ENCODE data around the gene PTPRN. TPM values are rescaled to one million over a fixed set of nuclear protein-coding genes. Genes with fewer than 3 reads are reported as not detected.

Gene PTPRN
- total RNA-seq, 1 experiment from 2014 or later: 0.30 TPM

- DNase-seq (ENCODE audit: low spot score): peak; percentile 88
These were observed 63.9 kb downstream of the PTPRN start, which contains the start of the genes GLB1L and STK16 for GRCh38 chr2:219245148-219245898. Gene GLB1L, minus strand, starts transcription at chr2:219245444. Its CDS starts 1,871 bp downstream, at chr2:219243573. Gene STK16, plus strand, starts transcription at chr2:219245479. Its CDS starts 521 bp downstream, at chr2:219246000.

DNA sequence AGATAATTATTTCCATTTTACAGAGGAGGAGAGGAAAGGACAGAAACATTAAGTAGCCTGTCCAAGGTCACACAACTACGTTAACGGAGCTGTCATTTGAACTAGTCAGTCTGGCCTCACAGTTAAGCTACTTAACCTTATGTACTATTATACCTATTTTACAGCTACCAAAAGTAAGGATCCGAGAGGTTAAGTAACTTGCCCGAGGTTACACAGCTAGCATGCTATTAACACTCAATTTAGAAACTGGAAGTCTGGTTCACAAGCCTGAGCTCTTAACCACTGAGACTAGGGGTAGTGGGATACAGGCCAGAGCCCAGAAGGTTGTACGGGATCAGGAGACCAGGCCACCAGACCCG lies 64.4 kb downstream of the PTPRN start:
- Histone ChIP-seq H3K27me3 (replicated peaks; ENCODE audit: insufficient read depth, low read depth, low read length, poor library complexity) (no peaks in the 10 kb centered on the region), H3K4me1 (ENCODE audit: insufficient read depth, low read length, poor library complexity, severe bottlenecking) (peaks cover 17% of the 10 kb centered on the region), H3K9me3 (ENCODE audit: low read depth, low read length, poor library complexity, severe bottlenecking) (no peaks in the 10 kb centered on the region), H3K4me3 (ENCODE audit: low read depth, low read length, poor library complexity, severe bottlenecking) (peak overlapping the region; percentile 85), H3K36me3 (ENCODE audit: insufficient read depth, low read length, poor library complexity, severe bottlenecking) (peaks cover 4% of the 10 kb centered on the region), H3K27ac (ENCODE audit: low read depth, low read length, poor library complexity, severe bottlenecking) (peak overlapping the region; percentile 85)
- TSS peak; percentile 66 for BruUV-seq (replicated peaks)
- POLR2A ChIA-PET (ENCODE audit: low non-redundant PET): no interaction called here
- intact Hi-C loops (cut with micrococcal nuclease; ENCODE audit: unreplicated experiment): no loop called here
- TF ChIP-seq EZH2 (IDR thresholded peaks at IDR 0.05; ENCODE audit: borderline replicate concordance, low read depth, low read length, poor library complexity, severe bottlenecking): no peak
- no peak for TF ChIP-seq CTCF (conservative IDR thresholded peaks at IDR 0.05; ENCODE audit: low read depth, low read length)
- no peak for DNase-seq (ENCODE audit: low spot score)
- CTCF ChIA-PET: interaction anchor here (1.3 kb wide), 1 partner anchor 50 kb away, joined by 4 read pairs; no protein-coding TSS in a partner anchor

More at GRCh38 chr2:219245148-219245898, 63.9 kb downstream of the PTPRN start, which contains the start of the genes GLB1L and STK16:
- Histone ChIP-seq H3K27me3 (replicated peaks; ENCODE audit: insufficient read depth, low read depth, low read length, poor library complexity) (no peaks in the 10 kb centered on the region), H3K4me3 (ENCODE audit: low read depth, low read length, poor library complexity, severe bottlenecking) (peak within 1 kb of the TSS; percentile 85), H3K4me1 (ENCODE audit: insufficient read depth, low read length, poor library complexity, severe bottlenecking) (peaks cover 22% of the 10 kb centered on the region), H3K36me3 (ENCODE audit: insufficient read depth, low read length, poor library complexity, severe bottlenecking) (peaks cover 6% of the 10 kb centered on the region), H3K9me3 (ENCODE audit: low read depth, low read length, poor library complexity, severe bottlenecking) (no peaks in the 10 kb centered on the region), H3K27ac (ENCODE audit: low read depth, low read length, poor library complexity, severe bottlenecking) (peak within 1 kb of the TSS; percentile 85)
- POLR2A ChIA-PET (ENCODE audit: low non-redundant PET): no interaction called here
- no TSS peak for BruUV-seq (replicated peaks)
- no peak for TF ChIP-seq EZH2 (IDR thresholded peaks at IDR 0.05; ENCODE audit: borderline replicate concordance, low read depth, low read length, poor library complexity, severe bottlenecking)
- no peak for TF ChIP-seq CTCF (conservative IDR thresholded peaks at IDR 0.05; ENCODE audit: low read depth, low read length)
- CTCF ChIA-PET: interaction anchor here (1.3 kb wide), 1 partner anchor 50 kb away, joined by 4 read pairs; no protein-coding TSS in a partner anchor
- intact Hi-C loops (cut with micrococcal nuclease; ENCODE audit: unreplicated experiment): no loop called here

GRCh38 chr2:219243291-219243761 lies 65.9 kb downstream of the PTPRN start:
- Histone ChIP-seq H3K27me3 (replicated peaks; ENCODE audit: insufficient read depth, low read depth, low read length, poor library complexity) (no peaks in the 10 kb centered on the region), H3K27ac (ENCODE audit: low read depth, low read length, poor library complexity, severe bottlenecking) (no peak overlapping the region), H3K9me3 (ENCODE audit: low read depth, low read length, poor library complexity, severe bottlenecking) (no peaks in the 10 kb centered on the region), H3K4me3 (ENCODE audit: low read depth, low read length, poor library complexity, severe bottlenecking) (no peak overlapping the region), H3K4me1 (ENCODE audit: insufficient read depth, low read length, poor library complexity, severe bottlenecking) (peaks cover 5% of the 10 kb centered on the region), H3K36me3 (ENCODE audit: insufficient read depth, low read length, poor library complexity, severe bottlenecking) (peaks cover 4% of the 10 kb centered on the region)
- DNase-seq (ENCODE audit: low spot score): no peak
- ChIA-PET POLR2A (ENCODE audit: low non-redundant PET) (no interaction called here), CTCF (no interaction called here)
- intact Hi-C loops (cut with micrococcal nuclease; ENCODE audit: unreplicated experiment): no loop called here
- TF ChIP-seq EZH2 (IDR thresholded peaks at IDR 0.05; ENCODE audit: borderline replicate concordance, low read depth, low read length, poor library complexity, severe bottlenecking) (no peak), CTCF (conservative IDR thresholded peaks at IDR 0.05; ENCODE audit: low read depth, low read length) (no peak)
- TSS peak; percentile 16 for BruUV-seq (replicated peaks)

Small RNAs within 50 kb of the gene (microRNA-seq; reads per million reads assigned to microRNA genes)
- gene MIR153-1: not detected

Other genes with a start within 250 kb of the PTPRN start
- gene IHH, start 248.5 kb downstream of the PTPRN start, total RNA-seq (2021): 0.15 TPM in 2 replicates
- 16.6 and 18.0 TPM in 2 replicates for gene NHEJ1, start 148.6 kb downstream of the PTPRN start, total RNA-seq (2021)
- gene SLC23A3, start 139.4 kb downstream of the PTPRN start, total RNA-seq (2021): 1.9 and 2.2 TPM in 2 replicates
- 38.0 and 40.3 TPM in 2 replicates for gene CNPPD1, start 132.5 kb downstream of the PTPRN start, total RNA-seq (2021)
- gene RETREG2, start 131.1 kb downstream of the PTPRN start, total RNA-seq (2021): 53.1 and 59.0 TPM in 2 replicates
- 20.0 and 23.7 TPM in 2 replicates for gene ZFAND2B, start 102.6 kb downstream of the PTPRN start, total RNA-seq (2021)
- gene ABCB6, start 90.4 kb downstream of the PTPRN start, total RNA-seq (2021): 87.7 and 101 TPM in 2 replicates
- gene ATG9A, start 79.8 kb downstream of the PTPRN start, total RNA-seq (2021): 50.0 and 55.6 TPM in 2 replicates
- gene ANKZF1, start 79.6 kb downstream of the PTPRN start, total RNA-seq (2021): 30.6 and 39.1 TPM in 2 replicates
- gene GLB1L, start 64.0 kb downstream of the PTPRN start, total RNA-seq (2021): 6.9 and 8.4 TPM in 2 replicates
- gene STK16, start 63.9 kb downstream of the PTPRN start, total RNA-seq (2021): 22.0 and 27.6 TPM in 2 replicates
- gene TUBA4B, start 56.2 kb downstream of the PTPRN start, total RNA-seq (2021): not detected in 2 replicates
- 62.9 and 68.0 TPM in 2 replicates for gene TUBA4A, start 55.5 kb downstream of the PTPRN start, total RNA-seq (2021)
- gene DNAJB2, start 30.0 kb downstream of the PTPRN start, total RNA-seq (2021): 24.4 and 24.6 TPM in 2 replicates
- not detected in 2 replicates for gene RESP18, start 23.3 kb upstream of the PTPRN start, total RNA-seq (2021)
- gene DNPEP, start 78.5 kb upstream of the PTPRN start, total RNA-seq (2021): 69.2 and 83.0 TPM in 2 replicates
- not detected in 2 replicates for gene DES, start 109.0 kb upstream of the PTPRN start, total RNA-seq (2021)
- 8.4 and 15.7 TPM in 2 replicates for gene SPEG, start 125.4 kb upstream of the PTPRN start, total RNA-seq (2021)
- 32.1 and 45.8 TPM in 2 replicates for gene GMPPA, start 189.5 kb upstream of the PTPRN start, total RNA-seq (2021)
- gene ASIC4, start 205.1 kb upstream of the PTPRN start, total RNA-seq (2021): 0.45 and 1.2 TPM in 2 replicates
- 13.8 and 15.8 TPM in 2 replicates for gene CHPF, start 234.4 kb upstream of the PTPRN start, total RNA-seq (2021)
- 4.6 and 7.6 TPM in 2 replicates for gene TMEM198, start 234.6 kb upstream of the PTPRN start, total RNA-seq (2021)